PC-3 (cell line): ENCODE data around the gene DUSP22. TPM values are rescaled to one million over a fixed set of nuclear protein-coding genes. Genes with fewer than 3 reads are reported as not detected.

Experiments used
- ATAC-seq: fragments of 200-7000 bp; cut with Tn5 transposase; 2 replicates; pipeline ENCODE4 v1.9.1; 2020; ENCODE audit warnings: mild to moderate bottlenecking, moderate library complexity
- BruUV-seq: library from RNA; stranded (reverse); fragments of 400-500 nt; replicated peaks from 2 replicates; lab custom pipeline; 2021; lab: Mats Ljungman, UMichigan
- CTCF ChIA-PET: fragments of 300-600 bp; sonication (Branson Sonifier 250); formaldehyde crosslinking; loops from one replicate; lab custom pipeline; 2022; ENCODE audit warnings: antibody characterized with exemption; lab: Charles Lee
- POLR2A ChIA-PET: fragments of 300-600 bp; sonication (Branson Sonifier 250); formaldehyde crosslinking; loops from one replicate; lab custom pipeline; 2022; ENCODE audit warnings: antibody characterized with exemption; ENCODE audit not compliant: unreplicated experiment; lab: Charles Lee
- DNase-seq: peaks from one replicate; pipeline ENCODE4 v3.0.0-alpha.2; 2015
- H2AFZ ChIP-seq: fragments of 300-600 bp; sonication (generic); 2 replicates; pipeline ENCODE4 v1.6.0; 2016; ENCODE audit warnings: antibody characterized with exemption, low read length
- H3F3A ChIP-seq: fragments of 300-600 bp; sonication (generic); one replicate; pipeline ENCODE4 v1.6.0; 2017; ENCODE audit warnings: antibody characterized with exemption, low read length, control low read depth, mild to moderate bottlenecking; ENCODE audit not compliant: unreplicated experiment
- H3K27ac ChIP-seq: fragments of 300-600 bp; sonication (generic); 2 replicates; pipeline ENCODE4 v1.5.1; 2016; ENCODE audit warnings: mild to moderate bottlenecking, low read length
- H3K27me3 ChIP-seq: fragments of 300-600 bp; sonication (generic); 2 replicates; pipeline ENCODE4 v1.6.1; 2016; ENCODE audit warnings: low read length, mixed read lengths
- H3K36me3 ChIP-seq: fragments of 300-600 bp; sonication (generic); 2 replicates; pipeline ENCODE4 v1.6.1; 2016; ENCODE audit warnings: low read depth, mixed run types, low read length, mixed read lengths
- H3K4me1 ChIP-seq: fragments of 300-600 bp; sonication (generic); 2 replicates; pipeline ENCODE4 v1.5.1; 2016; ENCODE audit warnings: low read length; ENCODE audit not compliant: insufficient read depth
- H3K4me2 ChIP-seq: fragments of 300-600 bp; sonication (generic); 2 replicates; pipeline ENCODE4 v1.6.0; 2016; ENCODE audit warnings: low read length
- H3K4me3 ChIP-seq: fragments of 300-600 bp; sonication (generic); 2 replicates; pipeline ENCODE4 v1.5.1; 2016; ENCODE audit warnings: mild to moderate bottlenecking, low read length, mixed read lengths
- H3K79me2 ChIP-seq: fragments of 300-600 bp; sonication (generic); 2 replicates; pipeline ENCODE4 v1.6.1; 2017; ENCODE audit warnings: low read length, mixed read lengths
- H3K9ac ChIP-seq: fragments of 300-600 bp; sonication (generic); 2 replicates; pipeline ENCODE4 v1.6.0; 2016; ENCODE audit warnings: mild to moderate bottlenecking, low read length
- H3K9me2 ChIP-seq: fragments of 300-600 bp; sonication (generic); replicated peaks from 2 replicates; pipeline ENCODE4 v1.6.1; 2016; ENCODE audit warnings: mixed run types, low read length, mixed read lengths
- H3K9me3 ChIP-seq: fragments of 300-600 bp; sonication (generic); 2 replicates; pipeline ENCODE4 v1.6.1; 2016; ENCODE audit warnings: low read length, mixed read lengths
- H4K20me1 ChIP-seq: fragments of 300-600 bp; sonication (generic); 2 replicates; pipeline ENCODE4 v1.6.1; 2016; ENCODE audit warnings: low read length, mixed read lengths
- EZH2 ChIP-seq: fragments of 300-600 bp; sonication (generic); IDR thresholded peaks from one replicate; pipeline ENCODE4 v1.6.1; 2017; ENCODE audit warnings: antibody characterized with exemption, mild to moderate bottlenecking, low read length; ENCODE audit not compliant: unreplicated experiment
- EZH2phosphoT487 ChIP-seq: fragments of 300-600 bp; sonication (generic); IDR thresholded peaks from 2 replicates; pipeline ENCODE4 v1.6.1; 2018; ENCODE audit warnings: mild to moderate bottlenecking, antibody characterized with exemption, low read length, borderline replicate concordance
- intact Hi-C: fragments of 100-400 bp; cut with micrococcal nuclease; formaldehyde crosslinking; loops from 2 replicates; pipeline ENCODE4 v1.9.0; 2023
- total RNA-seq: library from RNA; depleted of rRNA; stranded (reverse); fragments of >200 nt; gene quantifications from 2 replicates; pipeline ENCODE4 v1.2.3, GENCODE V29; 2014
- TF ChIP-seq, protein P1 (sequence below): fragments of 300-600 bp; sonication (generic); conservative IDR thresholded peaks from 2 replicates; pipeline ENCODE4 v1.5.1; 2017; ENCODE audit warnings: antibody characterized with exemption, low read depth, mild to moderate bottlenecking, low read length

The DUSP22 gene
- total RNA-seq, 1 experiment from 2014 or later: 37.8 TPM

DNA sequence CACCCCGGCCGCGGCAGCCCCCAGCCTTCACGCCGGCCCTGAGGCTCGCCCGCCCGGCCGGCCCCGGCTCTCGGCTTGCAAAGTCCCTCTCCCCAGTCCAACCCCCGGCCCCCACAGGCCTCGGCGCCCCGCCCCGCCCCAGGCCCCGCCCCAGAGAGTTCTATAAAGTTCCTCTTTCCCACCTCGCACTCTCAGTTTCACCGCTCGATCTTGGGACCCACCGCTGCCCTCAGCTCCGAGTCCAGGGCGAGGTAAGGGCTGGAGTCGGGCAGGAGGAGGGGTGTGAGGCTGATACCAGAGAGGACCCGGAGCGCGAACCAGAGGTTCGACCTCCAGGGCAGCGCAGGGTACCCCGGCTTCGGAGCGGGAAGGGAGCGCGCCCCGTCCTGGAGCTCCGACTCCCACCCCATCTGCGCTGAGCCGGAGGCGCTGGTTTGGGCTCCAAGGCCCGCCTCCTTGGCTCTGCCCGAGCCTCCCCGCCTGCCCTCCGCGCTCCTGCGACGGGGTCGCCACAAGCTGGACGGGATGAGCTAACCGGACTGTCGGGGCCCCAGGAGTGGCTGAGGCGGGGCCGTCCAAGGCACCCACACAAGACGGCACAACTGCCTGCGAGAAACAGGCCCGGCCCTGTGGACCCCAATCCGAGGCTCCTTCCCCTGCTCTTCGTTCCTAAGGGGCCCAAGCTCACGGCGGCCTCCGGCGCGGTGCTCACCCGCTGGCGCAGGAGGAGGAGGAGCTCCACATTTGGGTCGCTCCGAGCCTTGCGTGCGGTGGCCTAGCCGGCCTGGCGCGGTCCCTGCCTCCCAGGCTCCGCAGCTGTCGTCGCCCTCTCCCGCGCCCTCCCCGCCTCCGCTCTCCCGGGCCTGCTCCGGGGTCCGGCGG lies 99.5 kb downstream of the DUSP22 start, which contains the start of gene IRF4:
Gene IRF4 (plus strand): TSS at position 194 of the 882 bp plus-strand sequence. CDS start 1,401 bp downstream, outside the sequence.
- H3K79me2 ChIP-seq: no peaks in the 10 kb centered on the region
- H3K4me1 ChIP-seq: no peaks in the 10 kb centered on the region
- no peak within 1 kb of the TSS for H3K9ac ChIP-seq
- H3K9me2 ChIP-seq: no peaks in the 10 kb centered on the region
- no peak within 1 kb of the TSS for H2AFZ ChIP-seq
- BruUV-seq: no TSS peak
- ChIA-PET CTCF (no interaction called here), POLR2A (interaction anchor here (0.5 kb wide), 1 partner anchor 329 kb away, joined by 5 read pairs; no protein-coding TSS in a partner anchor)
- peaks cover 68% of the 10 kb centered on the region for H3K27me3 ChIP-seq
- no peak for ATAC-seq
- no peak within 1 kb of the TSS for H3K4me2 ChIP-seq
- H3K27ac ChIP-seq: no peak within 1 kb of the TSS
- no peak within 1 kb of the TSS for H3K4me3 ChIP-seq
- intact Hi-C loops: loop anchor here (10.0 kb wide), 1 partner anchor 83 kb away; no protein-coding TSS in a partner anchor
- no peak for DNase-seq
- no peaks in the 10 kb centered on the region for H4K20me1 ChIP-seq
- H3K36me3 ChIP-seq: no peaks in the 10 kb centered on the region
- no peak for TF ChIP-seq EZH2phosphoT487
- no peak for TF ChIP-seq EZH2
- TF ChIP-seq, protein P1, sequence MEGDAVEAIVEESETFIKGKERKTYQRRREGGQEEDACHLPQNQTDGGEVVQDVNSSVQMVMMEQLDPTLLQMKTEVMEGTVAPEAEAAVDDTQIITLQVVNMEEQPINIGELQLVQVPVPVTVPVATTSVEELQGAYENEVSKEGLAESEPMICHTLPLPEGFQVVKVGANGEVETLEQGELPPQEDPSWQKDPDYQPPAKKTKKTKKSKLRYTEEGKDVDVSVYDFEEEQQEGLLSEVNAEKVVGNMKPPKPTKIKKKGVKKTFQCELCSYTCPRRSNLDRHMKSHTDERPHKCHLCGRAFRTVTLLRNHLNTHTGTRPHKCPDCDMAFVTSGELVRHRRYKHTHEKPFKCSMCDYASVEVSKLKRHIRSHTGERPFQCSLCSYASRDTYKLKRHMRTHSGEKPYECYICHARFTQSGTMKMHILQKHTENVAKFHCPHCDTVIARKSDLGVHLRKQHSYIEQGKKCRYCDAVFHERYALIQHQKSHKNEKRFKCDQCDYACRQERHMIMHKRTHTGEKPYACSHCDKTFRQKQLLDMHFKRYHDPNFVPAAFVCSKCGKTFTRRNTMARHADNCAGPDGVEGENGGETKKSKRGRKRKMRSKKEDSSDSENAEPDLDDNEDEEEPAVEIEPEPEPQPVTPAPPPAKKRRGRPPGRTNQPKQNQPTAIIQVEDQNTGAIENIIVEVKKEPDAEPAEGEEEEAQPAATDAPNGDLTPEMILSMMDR: no peak
- H3F3A ChIP-seq: no peaks in the 10 kb centered on the region
- no peaks in the 10 kb centered on the region for H3K9me3 ChIP-seq

- no TSS peak for BruUV-seq
- DNase-seq (no peak), ATAC-seq (no peak)
- Histone ChIP-seq H2AFZ (no peak overlapping the region), H3K9ac (no peak overlapping the region), H3K4me1 (no peaks in the 10 kb centered on the region), H3K9me3 (no peaks in the 10 kb centered on the region), H3K9me2 (no peaks in the 10 kb centered on the region), H4K20me1 (no peaks in the 10 kb centered on the region), H3F3A (no peaks in the 10 kb centered on the region), H3K27me3 (peaks cover 77% of the 10 kb centered on the region), H3K27ac (no peak overlapping the region), H3K4me3 (no peak overlapping the region), H3K36me3 (no peaks in the 10 kb centered on the region), H3K4me2 (no peak overlapping the region), H3K79me2 (no peaks in the 10 kb centered on the region)
- TF ChIP-seq EZH2 (no peak), EZH2phosphoT487 (no peak)
- TF ChIP-seq, protein P1: no peak
- intact Hi-C loops: loop anchor here (10.0 kb wide), 1 partner anchor 82 kb away; no protein-coding TSS in a partner anchor
- ChIA-PET CTCF (no interaction called here), POLR2A (no interaction called here)
Observed at GRCh38 chr6:392441-393390, 100.4 kb downstream of the DUSP22 start.
